GM23338 (cell line): ENCODE data around the gene RIOK2. TPM values are rescaled to one million over a fixed set of nuclear protein-coding genes. Genes with fewer than 3 reads are reported as not detected.

Experiments
- ATAC-seq: fragments of 200-7000 bp; cut with Tn5 transposase; 3 replicates; pipeline ENCODE4 v1.9.1; 2020
- DNase-seq: peaks from one replicate; pipeline ENCODE4 v3.0.0-alpha.2; 2015; ENCODE audit warnings: low spot score
- H2AFZ ChIP-seq: fragments of 200-600 bp; sonication (generic); 2 replicates; pipeline ENCODE4 v1.8.0; 2016; ENCODE audit warnings: antibody characterized with exemption, mild to moderate bottlenecking, moderate library complexity
- H3F3A ChIP-seq: fragments of 200-600 bp; sonication (generic); replicated peaks from 2 replicates; pipeline ENCODE4 v1.8.0; 2017; ENCODE audit warnings: antibody characterized with exemption, mixed run types, low read depth
- H3K27ac ChIP-seq: fragments of 200-600 bp; sonication (generic); 2 replicates; pipeline ENCODE4 v1.6.1; 2016; ENCODE audit warnings: low read depth
- H3K27me3 ChIP-seq: fragments of 200-600 bp; sonication (generic); 2 replicates; pipeline ENCODE4 v1.8.0; 2016; ENCODE audit warnings: mild to moderate bottlenecking, mixed run types, moderate library complexity; ENCODE audit not compliant: insufficient read depth
- H3K36me3 ChIP-seq: fragments of 200-600 bp; sonication (generic); 2 replicates; pipeline ENCODE4 v1.8.0; 2016; ENCODE audit warnings: mild to moderate bottlenecking; ENCODE audit not compliant: insufficient read depth
- H3K4me1 ChIP-seq: fragments of 200-600 bp; sonication (generic); 2 replicates; pipeline ENCODE4 v1.8.0; 2016; ENCODE audit warnings: mild to moderate bottlenecking, moderate library complexity; ENCODE audit not compliant: insufficient read depth
- H3K4me2 ChIP-seq: fragments of 200-600 bp; sonication (generic); 2 replicates; pipeline ENCODE4 v1.7.1; 2017; ENCODE audit warnings: mixed run types
- H3K4me3 ChIP-seq: fragments of 200-600 bp; sonication (generic); 2 replicates; pipeline ENCODE4 v1.6.1; 2016; ENCODE audit warnings: mixed run types
- H3K79me2 ChIP-seq: fragments of 200-600 bp; sonication (generic); replicated peaks from 2 replicates; pipeline ENCODE4 v1.8.0; 2017; ENCODE audit warnings: mild to moderate bottlenecking; ENCODE audit not compliant: insufficient read depth
- H3K9me2 ChIP-seq: fragments of 200-600 bp; sonication (generic); 2 replicates; pipeline ENCODE4 v1.8.0; 2017; ENCODE audit not compliant: insufficient read depth
- H4K20me1 ChIP-seq: fragments of 200-600 bp; sonication (generic); replicated peaks from 2 replicates; pipeline ENCODE4 v1.8.0; 2017; ENCODE audit warnings: mild to moderate bottlenecking; ENCODE audit not compliant: insufficient read depth
- H3K27ac Mint-ChIP-seq: 2 replicates; pipeline ENCODE4 v1.8.0; 2020; ENCODE audit warnings: inconsistent platforms, mild to moderate bottlenecking, moderate library complexity, mixed read lengths
- H3K27me3 Mint-ChIP-seq: 3 replicates; pipeline ENCODE4 v1.8.0; 2022; ENCODE audit warnings: low read depth, mild to moderate bottlenecking, moderate library complexity, mixed read lengths, inconsistent platforms; ENCODE audit not compliant: insufficient read depth, poor library complexity
- H3K36me3 Mint-ChIP-seq: 3 replicates; pipeline ENCODE4 v1.8.0; 2021; ENCODE audit warnings: low read depth, mild to moderate bottlenecking, inconsistent platforms, moderate library complexity, mixed read lengths
- H3K4me1 Mint-ChIP-seq: 3 replicates; pipeline ENCODE4 v1.8.0; 2020; ENCODE audit warnings: mild to moderate bottlenecking, inconsistent platforms, mixed read lengths
- H3K4me3 Mint-ChIP-seq: 3 replicates; pipeline ENCODE4 v1.8.0; 2021; ENCODE audit warnings: moderate library complexity, mild to moderate bottlenecking, inconsistent platforms, mixed read lengths
- H3K9me3 Mint-ChIP-seq: 3 replicates; pipeline ENCODE4 v1.8.0; 2020; ENCODE audit warnings: moderate library complexity, mild to moderate bottlenecking, inconsistent platforms, mixed read lengths
- CREB1 ChIP-seq: fragments of 250-450 bp; sonication (Bioruptor Pico); IDR thresholded peaks from 2 replicates; pipeline ENCODE4 v1.5.0; 2020; ENCODE audit warnings: low read depth, mild to moderate bottlenecking, moderate library complexity
- EZH2 ChIP-seq: fragments of 200-600 bp; sonication (generic); IDR thresholded peaks from one replicate; pipeline ENCODE4 v1.8.0; 2017; ENCODE audit warnings: antibody characterized with exemption, mild to moderate bottlenecking, low read depth; ENCODE audit not compliant: unreplicated experiment
- JUNB ChIP-seq: IDR thresholded peaks from one replicate; pipeline ENCODE4 v1.6.1; 2016; ENCODE audit warnings: antibody characterized with exemption; ENCODE audit not compliant: unreplicated experiment
- POLR2AphosphoS5 ChIP-seq: IDR thresholded peaks from 2 replicates; pipeline ENCODE4 v1.6.1; 2016; ENCODE audit warnings: antibody characterized with exemption, low read depth
- STAT1 ChIP-seq: IDR thresholded peaks from one replicate; pipeline ENCODE4 v1.6.1; 2016; ENCODE audit warnings: antibody characterized with exemption; ENCODE audit not compliant: unreplicated experiment
- polyA plus RNA-seq: library from polyadenylated mRNA; unstranded; fragments of >200 nt; fragmentation: Nextera tagmentation; extraction: Ambion mirVana; gene quantifications from 2 replicates; pipeline ENCODE4 v1.2.1, GENCODE V29; 2016
- small RNA-seq: library from RNA; depleted of rRNA; stranded (forward); fragments of <200 nt; gene quantifications from one replicate; pipeline ENCODE3, GENCODE V24; 2014; ENCODE audit warnings: low replicate concordance
- total RNA-seq: library from RNA; depleted of rRNA; stranded (reverse); fragments of >200 nt; shearing (Covaris generic); gene quantifications from 2 replicates; pipeline ENCODE4 v1.2.3, GENCODE V29; 2014; rRNA removed
- TF ChIP-seq, protein P1 (sequence below): fragments of 250-450 bp; sonication (Bioruptor Pico); IDR thresholded peaks from 2 replicates; pipeline ENCODE4 v1.5.0; 2020; ENCODE audit warnings: mild to moderate bottlenecking, moderate library complexity
- TF ChIP-seq, protein P2 (sequence below), 2 experiments: fragments of 200-600 bp in 1 of 2; sonication (generic) in 1 of 2; conservative IDR thresholded peaks; 2 replicates each; pipeline versions ENCODE4 v1.5.1 to v1.6.1; 2016 to 2017; ENCODE audit warnings: antibody characterized with exemption in 2 of 2, low read depth in 2 of 2, mild to moderate bottlenecking in 2 of 2, moderate library complexity in 1 of 2

The RIOK2 gene
- total and polyA plus RNA-seq, 2 experiments from 2014 or later = 22.9 to 47.6 TPM

DNA sequence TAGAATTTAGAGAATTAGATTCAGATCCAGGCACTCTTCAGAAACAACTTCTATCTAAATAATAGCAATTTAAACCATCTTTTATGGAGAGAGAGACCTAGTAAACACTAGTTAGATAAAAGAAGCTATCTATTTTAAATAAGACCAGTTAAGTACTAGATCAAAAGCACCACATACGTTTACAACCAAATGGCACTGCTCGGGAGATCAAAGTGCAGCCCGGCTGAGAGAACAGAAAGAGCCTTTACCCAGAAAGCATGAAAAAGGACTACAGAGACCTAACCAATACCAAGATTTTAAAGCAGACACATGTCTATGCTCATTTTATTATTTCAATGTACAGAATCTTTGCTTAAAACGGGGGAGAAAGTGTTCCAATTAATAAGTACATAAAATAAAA, 71.4 kb downstream of the RIOK2 start (continued):
- TF ChIP-seq, protein P1, sequence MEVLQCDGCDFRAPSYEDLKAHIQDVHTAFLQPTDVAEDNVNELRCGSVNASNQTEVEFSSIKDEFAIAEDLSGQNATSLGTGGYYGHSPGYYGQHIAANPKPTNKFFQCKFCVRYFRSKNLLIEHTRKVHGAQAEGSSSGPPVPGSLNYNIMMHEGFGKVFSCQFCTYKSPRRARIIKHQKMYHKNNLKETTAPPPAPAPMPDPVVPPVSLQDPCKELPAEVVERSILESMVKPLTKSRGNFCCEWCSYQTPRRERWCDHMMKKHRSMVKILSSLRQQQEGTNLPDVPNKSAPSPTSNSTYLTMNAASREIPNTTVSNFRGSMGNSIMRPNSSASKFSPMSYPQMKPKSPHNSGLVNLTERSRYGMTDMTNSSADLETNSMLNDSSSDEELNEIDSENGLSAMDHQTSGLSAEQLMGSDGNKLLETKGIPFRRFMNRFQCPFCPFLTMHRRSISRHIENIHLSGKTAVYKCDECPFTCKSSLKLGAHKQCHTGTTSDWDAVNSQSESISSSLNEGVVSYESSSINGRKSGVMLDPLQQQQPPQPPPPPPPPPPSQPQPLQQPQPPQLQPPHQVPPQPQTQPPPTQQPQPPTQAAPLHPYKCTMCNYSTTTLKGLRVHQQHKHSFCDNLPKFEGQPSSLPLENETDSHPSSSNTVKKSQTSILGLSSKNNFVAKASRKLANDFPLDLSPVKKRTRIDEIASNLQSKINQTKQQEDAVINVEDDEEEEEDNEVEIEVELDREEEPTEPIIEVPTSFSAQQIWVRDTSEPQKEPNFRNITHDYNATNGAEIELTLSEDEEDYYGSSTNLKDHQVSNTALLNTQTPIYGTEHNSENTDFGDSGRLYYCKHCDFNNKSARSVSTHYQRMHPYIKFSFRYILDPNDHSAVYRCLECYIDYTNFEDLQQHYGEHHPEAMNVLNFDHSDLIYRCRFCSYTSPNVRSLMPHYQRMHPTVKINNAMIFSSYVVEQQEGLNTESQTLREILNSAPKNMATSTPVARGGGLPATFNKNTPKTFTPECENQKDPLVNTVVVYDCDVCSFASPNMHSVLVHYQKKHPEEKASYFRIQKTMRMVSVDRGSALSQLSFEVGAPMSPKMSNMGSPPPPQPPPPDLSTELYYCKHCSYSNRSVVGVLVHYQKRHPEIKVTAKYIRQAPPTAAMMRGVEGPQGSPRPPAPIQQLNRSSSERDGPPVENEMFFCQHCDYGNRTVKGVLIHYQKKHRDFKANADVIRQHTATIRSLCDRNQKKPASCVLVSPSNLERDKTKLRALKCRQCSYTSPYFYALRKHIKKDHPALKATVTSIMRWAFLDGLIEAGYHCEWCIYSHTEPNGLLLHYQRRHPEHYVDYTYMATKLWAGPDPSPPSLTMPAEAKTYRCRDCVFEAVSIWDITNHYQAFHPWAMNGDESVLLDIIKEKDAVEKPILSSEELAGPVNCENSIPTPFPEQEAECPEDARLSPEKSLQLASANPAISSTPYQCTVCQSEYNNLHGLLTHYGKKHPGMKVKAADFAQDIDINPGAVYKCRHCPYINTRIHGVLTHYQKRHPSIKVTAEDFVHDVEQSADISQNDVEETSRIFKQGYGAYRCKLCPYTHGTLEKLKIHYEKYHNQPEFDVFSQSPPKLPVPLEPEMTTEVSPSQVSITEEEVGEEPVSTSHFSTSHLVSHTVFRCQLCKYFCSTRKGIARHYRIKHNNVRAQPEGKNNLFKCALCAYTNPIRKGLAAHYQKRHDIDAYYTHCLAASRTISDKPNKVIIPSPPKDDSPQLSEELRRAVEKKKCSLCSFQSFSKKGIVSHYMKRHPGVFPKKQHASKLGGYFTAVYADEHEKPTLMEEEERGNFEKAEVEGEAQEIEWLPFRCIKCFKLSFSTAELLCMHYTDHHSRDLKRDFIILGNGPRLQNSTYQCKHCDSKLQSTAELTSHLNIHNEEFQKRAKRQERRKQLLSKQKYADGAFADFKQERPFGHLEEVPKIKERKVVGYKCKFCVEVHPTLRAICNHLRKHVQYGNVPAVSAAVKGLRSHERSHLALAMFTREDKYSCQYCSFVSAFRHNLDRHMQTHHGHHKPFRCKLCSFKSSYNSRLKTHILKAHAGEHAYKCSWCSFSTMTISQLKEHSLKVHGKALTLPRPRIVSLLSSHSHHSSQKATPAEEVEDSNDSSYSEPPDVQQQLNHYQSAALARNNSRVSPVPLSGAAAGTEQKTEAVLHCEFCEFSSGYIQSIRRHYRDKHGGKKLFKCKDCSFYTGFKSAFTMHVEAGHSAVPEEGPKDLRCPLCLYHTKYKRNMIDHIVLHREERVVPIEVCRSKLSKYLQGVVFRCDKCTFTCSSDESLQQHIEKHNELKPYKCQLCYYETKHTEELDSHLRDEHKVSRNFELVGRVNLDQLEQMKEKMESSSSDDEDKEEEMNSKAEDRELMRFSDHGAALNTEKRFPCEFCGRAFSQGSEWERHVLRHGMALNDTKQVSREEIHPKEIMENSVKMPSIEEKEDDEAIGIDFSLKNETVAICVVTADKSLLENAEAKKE (CRISPR knock-in tag) = no peak

DNA sequence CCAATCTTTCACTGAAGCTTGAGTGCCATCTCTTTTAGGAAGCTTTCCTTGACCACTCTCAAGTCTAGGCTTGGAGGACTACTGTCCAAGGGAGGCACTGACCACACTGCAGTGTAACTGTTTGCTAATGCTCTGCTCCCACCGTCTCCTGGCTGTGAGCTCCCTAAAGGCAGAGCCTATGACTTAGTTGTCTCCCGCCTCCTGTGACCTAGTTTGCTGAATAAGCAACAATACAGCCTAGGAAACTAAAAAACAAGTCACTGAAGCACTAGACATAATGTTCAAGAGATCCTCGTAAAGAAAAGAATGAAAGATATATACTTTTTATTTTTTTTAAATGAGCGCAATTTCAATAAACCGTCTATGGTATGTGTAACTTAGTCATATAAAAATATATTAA, 72.0 kb downstream of the RIOK2 start:
- Histone ChIP-seq H3F3A (no peaks in the 10 kb centered on the region), H3K79me2 (no peaks in the 10 kb centered on the region), H3K4me1 (peaks cover 20% of the 10 kb centered on the region), H3K4me3 (no peak overlapping the region), H3K9me2 (no peaks in the 10 kb centered on the region; the same call in 1 of the 2 replicates), H2AFZ (no peak overlapping the region), H4K20me1 (no peaks in the 10 kb centered on the region), H3K27me3 (no peaks in the 10 kb centered on the region), H3K27ac (no peak overlapping the region), H3K4me2 (no peak overlapping the region), H3K36me3 (no peaks in the 10 kb centered on the region)
- Mint-ChIP-seq H3K4me3 (no peak overlapping the region), H3K36me3 (no peaks in the 10 kb centered on the region), H3K4me1 (peaks cover 22% of the 10 kb centered on the region), H3K9me3 (no peaks in the 10 kb centered on the region), H3K27ac (no peak overlapping the region), H3K27me3 (peaks cover 4% of the 10 kb centered on the region)
- TF ChIP-seq, protein P2, sequence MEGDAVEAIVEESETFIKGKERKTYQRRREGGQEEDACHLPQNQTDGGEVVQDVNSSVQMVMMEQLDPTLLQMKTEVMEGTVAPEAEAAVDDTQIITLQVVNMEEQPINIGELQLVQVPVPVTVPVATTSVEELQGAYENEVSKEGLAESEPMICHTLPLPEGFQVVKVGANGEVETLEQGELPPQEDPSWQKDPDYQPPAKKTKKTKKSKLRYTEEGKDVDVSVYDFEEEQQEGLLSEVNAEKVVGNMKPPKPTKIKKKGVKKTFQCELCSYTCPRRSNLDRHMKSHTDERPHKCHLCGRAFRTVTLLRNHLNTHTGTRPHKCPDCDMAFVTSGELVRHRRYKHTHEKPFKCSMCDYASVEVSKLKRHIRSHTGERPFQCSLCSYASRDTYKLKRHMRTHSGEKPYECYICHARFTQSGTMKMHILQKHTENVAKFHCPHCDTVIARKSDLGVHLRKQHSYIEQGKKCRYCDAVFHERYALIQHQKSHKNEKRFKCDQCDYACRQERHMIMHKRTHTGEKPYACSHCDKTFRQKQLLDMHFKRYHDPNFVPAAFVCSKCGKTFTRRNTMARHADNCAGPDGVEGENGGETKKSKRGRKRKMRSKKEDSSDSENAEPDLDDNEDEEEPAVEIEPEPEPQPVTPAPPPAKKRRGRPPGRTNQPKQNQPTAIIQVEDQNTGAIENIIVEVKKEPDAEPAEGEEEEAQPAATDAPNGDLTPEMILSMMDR (conservative IDR thresholded peaks at IDR 0.05; ENCODE audit: low read depth in 2 of 2) = no peak
- TF ChIP-seq CREB1 (CRISPR knock-in tag) (no peak), STAT1 (no peak), JUNB (no peak), POLR2AphosphoS5 (no peak), EZH2 (no peak)
- DNase-seq (no peak), ATAC-seq (peak; percentile 52)

Small RNA genes lying within 50 kb of the gene (small RNA-seq; reads per million reads assigned to genes)
- gene RNU1-73P = not detected

Other genes with a start within 250 kb of the RIOK2 start
- 8.3 and 8.5 TPM in 2 replicates for gene LNPEP, start 247.2 kb downstream of the RIOK2 start, total RNA-seq
- gene LNPEP, start 247.2 kb downstream of the RIOK2 start, polyA plus RNA-seq = 1.2 and 1.6 TPM in 2 replicates
- gene LIX1, start 40.6 kb downstream of the RIOK2 start, total RNA-seq = not detected in 2 replicates
- 0.13 and 0.16 TPM in 2 replicates for gene LIX1, start 40.6 kb downstream of the RIOK2 start, polyA plus RNA-seq